GM06990 (cell line): Measurements from ENCODE around the gene MED25.

Experiments used
- DNase-seq: peaks from one replicate; pipeline ENCODE4 v3.0.0-alpha.2; 2011; ENCODE audit not compliant: insufficient read length; ENCODE audit errors: extremely low read depth
- H3K27me3 ChIP-seq: replicated peaks from 2 replicates; pipeline ENCODE4 v1.6.0; 2011; ENCODE audit warnings: low read length; ENCODE audit not compliant: control insufficient read depth, insufficient read depth
- H3K36me3 ChIP-seq: 2 replicates; pipeline ENCODE4 v1.5.1; 2011; ENCODE audit warnings: low read length; ENCODE audit not compliant: control insufficient read depth, insufficient read depth
- H3K4me3 ChIP-seq: replicated peaks from 2 replicates; pipeline ENCODE4 v1.5.1; 2011; ENCODE audit warnings: low read depth, mild to moderate bottlenecking, control low read depth, low read length
- CTCF ChIP-seq: IDR thresholded peaks from 2 replicates; pipeline ENCODE4 v1.5.1; 2011; ENCODE audit warnings: low read length, control low read depth, mild to moderate bottlenecking, inconsistent platforms; ENCODE audit not compliant: insufficient read depth, poor library complexity, severe bottlenecking

MED25 gene

GRCh38 chr19:49836176-49837008 lies 18.3 kb downstream of the MED25 start:
- no peaks in the 10 kb centered on the region for H3K27me3 ChIP-seq
- peaks cover 45% of the 10 kb centered on the region for H3K36me3 ChIP-seq

GRCh38 chr19:49837009-49837310 lies 18.9 kb downstream of the MED25 start:
- no peak for DNase-seq
- Histone ChIP-seq H3K4me3 (no peak overlapping the region), H3K27me3 (no peaks in the 10 kb centered on the region), H3K36me3 (peaks cover 43% of the 10 kb centered on the region)
- TF ChIP-seq CTCF = no peak

More at GRCh38 chr19:49836176-49837008, 18.3 kb downstream of the MED25 start:
- TF ChIP-seq CTCF = no peak
- no peak overlapping the region for H3K4me3 ChIP-seq
- no peak for DNase-seq

- Histone ChIP-seq H3K27me3 (no peaks in the 10 kb centered on the region), H3K36me3 (peaks cover 43% of the 10 kb centered on the region), H3K4me3 (no peak overlapping the region)
- DNase-seq = no peak
- TF ChIP-seq CTCF = no peak
Observed at GRCh38 chr19:49837425-49837824, 19.3 kb downstream of the MED25 start.

DNA sequence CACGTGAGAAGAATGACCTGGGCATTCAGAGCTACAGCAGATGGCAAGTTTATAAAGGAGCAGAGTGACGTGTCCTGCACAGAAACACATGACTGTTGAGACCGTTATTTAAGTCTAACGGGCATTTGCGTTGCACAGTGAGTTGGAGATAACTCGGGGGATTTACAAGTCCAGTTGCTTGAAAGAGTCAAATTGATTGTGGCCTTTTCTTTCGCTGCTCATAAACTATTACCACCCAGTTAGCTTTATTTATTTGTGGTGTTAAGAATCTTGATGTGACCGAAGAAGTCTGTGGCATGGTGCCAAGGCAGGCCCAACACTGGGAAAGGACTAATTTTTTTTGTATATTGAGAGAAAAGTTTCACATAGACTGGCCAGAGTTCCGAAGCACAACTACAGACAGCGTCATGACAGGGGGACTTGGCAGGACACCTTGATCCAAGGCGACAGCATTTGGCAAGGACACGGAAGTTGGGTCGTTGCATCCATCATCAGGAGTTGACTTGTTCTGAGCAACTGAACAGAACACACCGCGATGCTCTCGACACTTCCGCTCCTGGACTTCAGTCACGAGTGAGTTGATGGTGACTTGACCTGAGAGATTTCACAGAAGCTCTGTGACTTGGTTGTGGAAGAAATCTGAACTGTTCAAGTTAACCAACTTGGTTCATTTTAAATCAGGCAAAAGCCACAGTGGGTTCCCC lies 20.9 kb downstream of the MED25 start:
- Histone ChIP-seq H3K36me3 (peaks cover 32% of the 10 kb centered on the region), H3K4me3 (no peak overlapping the region), H3K27me3 (no peaks in the 10 kb centered on the region)
- DNase-seq = no peak
- no peak for TF ChIP-seq CTCF

DNA sequence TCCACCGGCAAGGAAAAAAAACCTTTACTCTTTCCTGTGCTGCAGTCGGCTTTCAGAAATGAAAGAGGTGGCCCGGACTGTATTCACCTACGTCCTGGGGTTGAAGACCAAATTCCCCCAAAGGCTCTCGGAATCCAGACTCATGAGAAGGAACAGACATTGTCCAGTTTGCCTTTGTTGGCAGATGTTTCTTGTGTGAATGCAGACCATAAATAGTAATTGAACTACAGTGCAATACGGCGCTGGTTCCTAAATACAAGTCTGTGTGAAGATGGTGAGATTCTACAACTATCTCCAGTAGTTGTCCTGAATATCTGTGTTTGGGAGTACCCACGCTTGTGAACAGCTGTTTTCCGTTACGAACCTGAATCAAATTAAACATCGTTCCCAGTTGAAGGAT lies 21.6 kb downstream of the MED25 start:
- Histone ChIP-seq H3K27me3 (no peaks in the 10 kb centered on the region), H3K36me3 (peaks cover 29% of the 10 kb centered on the region), H3K4me3 (no peak overlapping the region)
- no peak for DNase-seq
- no peak for TF ChIP-seq CTCF

DNA sequence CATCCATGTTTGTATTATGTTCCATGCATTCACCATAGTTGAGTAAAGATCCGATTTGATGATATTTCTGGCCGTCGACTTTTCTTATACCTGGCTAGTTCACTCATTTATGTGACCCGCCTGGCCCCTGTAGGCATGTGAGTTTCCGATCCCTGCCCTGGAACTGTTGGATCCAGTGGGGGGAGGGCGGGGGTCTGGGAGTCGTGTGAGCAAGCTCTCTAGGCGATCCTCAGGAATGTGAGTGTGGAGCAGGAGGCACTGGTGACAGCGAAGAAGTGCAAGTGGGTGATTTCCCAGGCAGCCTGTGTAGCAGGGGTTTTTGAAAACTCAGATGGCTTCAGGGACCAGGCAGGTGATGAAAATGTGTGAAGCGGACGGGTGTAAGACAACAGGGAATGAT lies 22.2 kb downstream of the MED25 start:
- H3K4me3 ChIP-seq = no peak overlapping the region
- no peak for TF ChIP-seq CTCF
- peaks cover 23% of the 10 kb centered on the region for H3K36me3 ChIP-seq
- no peaks in the 10 kb centered on the region for H3K27me3 ChIP-seq
- no peak for DNase-seq
